Measurements from ENCODE around the gene CEACAM1.

GRCh38 chr19:42546831-42547500 lies 18.7 kb upstream of the CEACAM1 start:
- TF ChIP-seq, protein P1, sequence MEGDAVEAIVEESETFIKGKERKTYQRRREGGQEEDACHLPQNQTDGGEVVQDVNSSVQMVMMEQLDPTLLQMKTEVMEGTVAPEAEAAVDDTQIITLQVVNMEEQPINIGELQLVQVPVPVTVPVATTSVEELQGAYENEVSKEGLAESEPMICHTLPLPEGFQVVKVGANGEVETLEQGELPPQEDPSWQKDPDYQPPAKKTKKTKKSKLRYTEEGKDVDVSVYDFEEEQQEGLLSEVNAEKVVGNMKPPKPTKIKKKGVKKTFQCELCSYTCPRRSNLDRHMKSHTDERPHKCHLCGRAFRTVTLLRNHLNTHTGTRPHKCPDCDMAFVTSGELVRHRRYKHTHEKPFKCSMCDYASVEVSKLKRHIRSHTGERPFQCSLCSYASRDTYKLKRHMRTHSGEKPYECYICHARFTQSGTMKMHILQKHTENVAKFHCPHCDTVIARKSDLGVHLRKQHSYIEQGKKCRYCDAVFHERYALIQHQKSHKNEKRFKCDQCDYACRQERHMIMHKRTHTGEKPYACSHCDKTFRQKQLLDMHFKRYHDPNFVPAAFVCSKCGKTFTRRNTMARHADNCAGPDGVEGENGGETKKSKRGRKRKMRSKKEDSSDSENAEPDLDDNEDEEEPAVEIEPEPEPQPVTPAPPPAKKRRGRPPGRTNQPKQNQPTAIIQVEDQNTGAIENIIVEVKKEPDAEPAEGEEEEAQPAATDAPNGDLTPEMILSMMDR (IDR thresholded peaks at IDR 0.05; ENCODE audit: low read depth, low read length, poor library complexity, severe bottlenecking) = no peak
- TF ChIP-seq EZH2phosphoT487 (IDR thresholded peaks at IDR 0.05; ENCODE audit: borderline replicate concordance, low read length) = no peak

Measured in DOHH2 (cell line).